Fibroblast of skin of right quadriceps (primary cell): ENCODE results near the gene CSNK1G3.
A peak's percentile ranks its signal among the peaks of the same experiment; 100 is the strongest.

Source experiments
- DNase-seq: peaks from one replicate; pipeline ENCODE4 v3.0.0-alpha.2; 2013

CSNK1G3 gene

GRCh38 chr5:123651234-123651633, 139.3 kb downstream of the CSNK1G3 start:
- DNase-seq: no peak

- peak; percentile 7 for DNase-seq
Measured at GRCh38 chr5:123659011-123659410, 147.0 kb downstream of the CSNK1G3 start.

GRCh38 chr5:123659495-123659894, 147.5 kb downstream of the CSNK1G3 start:
- peak; percentile 14 for DNase-seq

- no peak for DNase-seq
Measured at GRCh38 chr5:123664961-123665360, 153.0 kb downstream of the CSNK1G3 start.

- DNase-seq: no peak
Measured at GRCh38 chr5:123665822-123666371, 153.9 kb downstream of the CSNK1G3 start.
